IMR-90 (cell line): ENCODE data around the gene DNAJC30. TPM values are rescaled to one million over a fixed set of nuclear protein-coding genes. Genes with fewer than 3 reads are reported as not detected.

Source experiments
- ATAC-seq: fragments of 200-7000 bp; cut with Tn5 transposase; 2 replicates; pipeline ENCODE4 v1.9.1; 2020; ENCODE audit warnings: low read depth, mild to moderate bottlenecking, moderate library complexity
- BruUV-seq: library from RNA; stranded (reverse); fragments of 400-500 nt; replicated peaks from 2 replicates; lab custom pipeline; 2021; lab: Mats Ljungman, UMichigan
- CTCF ChIA-PET: fragments of 300-600 bp; formaldehyde crosslinking; extraction: SDS; loops from one replicate; lab custom pipeline; 2021; ENCODE audit warnings: antibody characterized with exemption; lab: Yijun Ruan, JAX
- POLR2A ChIA-PET: fragments of 300-600 bp; sonication (Branson Sonifier 250); formaldehyde crosslinking; loops from one replicate; lab custom pipeline; 2022; ENCODE audit warnings: antibody characterized with exemption; ENCODE audit not compliant: unreplicated experiment; lab: Charles Lee
- DNase-seq: peaks from one replicate; pipeline ENCODE4 v3.0.0; 2013
- H2AFZ ChIP-seq: replicated peaks from 2 replicates; pipeline ENCODE3; 2013; ENCODE audit warnings: low read length, mild to moderate bottlenecking; ENCODE audit not compliant: poor library complexity
- H2AK5ac ChIP-seq: 2 replicates; pipeline ENCODE4 v1.6.1; 2013; ENCODE audit warnings: low read depth, low read length, inconsistent platforms
- H2AK9ac ChIP-seq: replicated peaks from 2 replicates; pipeline ENCODE3; 2013; ENCODE audit warnings: mild to moderate bottlenecking, low read depth, low read length, moderate library complexity; ENCODE audit not compliant: poor library complexity
- H2BK120ac ChIP-seq: 2 replicates; pipeline ENCODE4 v1.6.1; 2013; ENCODE audit warnings: low read depth, low read length, inconsistent platforms
- H2BK15ac ChIP-seq: 3 replicates; pipeline ENCODE4 v1.6.1; 2013; ENCODE audit warnings: low read depth, low read length, inconsistent platforms
- H2BK20ac ChIP-seq: 2 replicates; pipeline ENCODE4 v1.6.1; 2013; ENCODE audit warnings: low read depth, mild to moderate bottlenecking, inconsistent platforms, low read length, moderate library complexity
- H2BK5ac ChIP-seq: 2 replicates; pipeline ENCODE4 v1.6.1; 2013; ENCODE audit warnings: mild to moderate bottlenecking, low read depth, low read length, inconsistent platforms; ENCODE audit not compliant: poor library complexity, severe bottlenecking
- H3K14ac ChIP-seq: replicated peaks from 2 replicates; pipeline ENCODE4 v1.6.1; 2013; ENCODE audit warnings: low read depth, low read length, inconsistent platforms
- H3K18ac ChIP-seq: 2 replicates; pipeline ENCODE4 v1.6.1; 2013; ENCODE audit warnings: low read depth, low read length, control low read depth
- H3K23ac ChIP-seq: 2 replicates; pipeline ENCODE4 v1.6.1; 2013; ENCODE audit warnings: low read depth, low read length, inconsistent platforms
- H3K27ac ChIP-seq: 2 replicates; pipeline ENCODE4 v1.5.1; 2013; ENCODE audit warnings: mild to moderate bottlenecking, control low read depth, low read length; ENCODE audit not compliant: insufficient read depth
- H3K27me3 ChIP-seq: 2 replicates; pipeline ENCODE4 v1.6.1; 2013; ENCODE audit warnings: low read length; ENCODE audit not compliant: control insufficient read depth, insufficient read depth
- H3K36me3 ChIP-seq: 2 replicates; pipeline ENCODE4 v1.6.1; 2013; ENCODE audit warnings: low read length, mixed read lengths; ENCODE audit not compliant: control insufficient read depth, insufficient read depth
- H3K4ac ChIP-seq: 2 replicates; pipeline ENCODE4 v1.6.1; 2013; ENCODE audit warnings: low read depth, low read length, inconsistent platforms
- H3K4me1 ChIP-seq: 2 replicates; pipeline ENCODE4 v1.6.1; 2013; ENCODE audit warnings: low read length, mixed read lengths; ENCODE audit not compliant: control insufficient read depth, insufficient read depth
- H3K4me2 ChIP-seq: 2 replicates; pipeline ENCODE4 v1.6.1; 2013; ENCODE audit warnings: low read depth, mild to moderate bottlenecking, control low read depth, low read length, moderate library complexity
- H3K4me3 ChIP-seq: 2 replicates; pipeline ENCODE4 v1.5.1; 2013; ENCODE audit warnings: low read depth, mild to moderate bottlenecking, control low read depth, low read length, moderate library complexity; ENCODE audit not compliant: insufficient read depth
- H3K56ac ChIP-seq: 2 replicates; pipeline ENCODE4 v1.6.1; 2013; ENCODE audit warnings: low read length, inconsistent platforms; ENCODE audit not compliant: insufficient read depth; ENCODE audit errors: extremely low read depth
- H3K79me1 ChIP-seq, 2 experiments: 2 replicates each; pipeline ENCODE4 v1.6.1; 2013; ENCODE audit warnings: low read length in 2 of 2, inconsistent platforms in 1 of 2, low read depth in 1 of 2
- H3K9ac ChIP-seq: 2 replicates; pipeline ENCODE4 v1.6.1; 2013; ENCODE audit warnings: low read depth, low read length, control low read depth
- H3K9me1 ChIP-seq: 2 replicates; pipeline ENCODE4 v1.6.1; 2013; ENCODE audit warnings: low read length, inconsistent platforms; ENCODE audit not compliant: insufficient read depth
- H3K9me3 ChIP-seq: 2 replicates; pipeline ENCODE4 v1.6.1; 2013; ENCODE audit warnings: low read length; ENCODE audit not compliant: control insufficient read depth, insufficient read depth
- H4K20me1 ChIP-seq: 2 replicates; pipeline ENCODE4 v1.6.1; 2013; ENCODE audit warnings: low read length, inconsistent platforms; ENCODE audit not compliant: insufficient read depth
- H4K5ac ChIP-seq: 2 replicates; pipeline ENCODE4 v1.6.1; 2013; ENCODE audit warnings: mild to moderate bottlenecking, low read depth, low read length, control low read depth
- H4K8ac ChIP-seq, 2 experiments: 2 replicates each; pipeline ENCODE4 v1.6.1; 2013; ENCODE audit warnings: low read depth in 2 of 2, low read length in 2 of 2, control low read depth in 1 of 2, inconsistent platforms in 1 of 2
- H4K91ac ChIP-seq: 2 replicates; pipeline ENCODE4 v1.6.1; 2013; ENCODE audit warnings: low read depth, low read length, inconsistent platforms; ENCODE audit not compliant: insufficient read depth
- BHLHE40 ChIP-seq: fragments of 150-350 bp; IDR thresholded peaks from 2 replicates; pipeline ENCODE4 v1.6.1; 2016; ENCODE audit warnings: mild to moderate bottlenecking, low read depth, low read length
- CEBPB ChIP-seq: IDR thresholded peaks from 2 replicates; pipeline ENCODE4 v1.6.1; 2012; ENCODE audit warnings: low read depth, low read length, improper control_type of control experiment
- CHD1 ChIP-seq: IDR thresholded peaks from 2 replicates; pipeline ENCODE4 v1.6.1; 2012; ENCODE audit warnings: low read depth, low read length, improper control_type of control experiment
- CTCF ChIP-seq: conservative IDR thresholded peaks from 2 replicates; pipeline ENCODE4 v1.5.1; 2012; ENCODE audit warnings: mild to moderate bottlenecking, low read depth, low read length, improper control_type of control experiment
- ELK1 ChIP-seq: fragments of 150-350 bp; IDR thresholded peaks from 2 replicates; pipeline ENCODE4 v1.6.1; 2016; ENCODE audit warnings: low read depth, mild to moderate bottlenecking, low read length, moderate library complexity, borderline replicate concordance
- FOS ChIP-seq: fragments of 150-350 bp; IDR thresholded peaks from 2 replicates; pipeline ENCODE4 v1.6.1; 2016; ENCODE audit warnings: low read depth, low read length
- MAFK ChIP-seq: IDR thresholded peaks from 2 replicates; pipeline ENCODE4 v1.6.1; 2012; ENCODE audit warnings: low read depth, low read length, improper control_type of control experiment
- MAZ ChIP-seq: IDR thresholded peaks from 2 replicates; pipeline ENCODE4 v1.6.1; 2012; ENCODE audit warnings: low read depth, mild to moderate bottlenecking, low read length, improper control_type of control experiment, moderate library complexity, borderline replicate concordance
- MXI1 ChIP-seq: IDR thresholded peaks from 2 replicates; pipeline ENCODE4 v1.6.1; 2012; ENCODE audit warnings: low read depth, mild to moderate bottlenecking, low read length, moderate library complexity, borderline replicate concordance
- NFE2L2 ChIP-seq: fragments of 150-350 bp; IDR thresholded peaks from 2 replicates; pipeline ENCODE4 v1.6.1; 2016; ENCODE audit warnings: low read depth, mild to moderate bottlenecking, low read length
- POLR2A ChIP-seq: IDR thresholded peaks from 2 replicates; pipeline ENCODE4 v1.6.1; 2012; ENCODE audit warnings: mild to moderate bottlenecking, low read depth, low read length
- RAD21 ChIP-seq: IDR thresholded peaks from 2 replicates; pipeline ENCODE4 v1.6.1; 2012; ENCODE audit warnings: low read length, improper control_type of control experiment
- RCOR1 ChIP-seq: IDR thresholded peaks from 2 replicates; pipeline ENCODE4 v1.6.1; 2012; ENCODE audit warnings: mild to moderate bottlenecking, low read length, improper control_type of control experiment; ENCODE audit not compliant: insufficient replicate concordance
- RFX5 ChIP-seq: IDR thresholded peaks from 2 replicates; pipeline ENCODE4 v1.8.0; 2012; ENCODE audit warnings: low read depth, mild to moderate bottlenecking, low read length, moderate library complexity
- SMC3 ChIP-seq: fragments of 150-350 bp; IDR thresholded peaks from 2 replicates; pipeline ENCODE4 v1.6.1; 2016; ENCODE audit warnings: low read depth, mild to moderate bottlenecking, antibody characterized with exemption, low read length, moderate library complexity
- USF2 ChIP-seq: fragments of 150-350 bp; IDR thresholded peaks from 2 replicates; pipeline ENCODE4 v1.6.1; 2017; ENCODE audit warnings: mild to moderate bottlenecking, antibody characterized with exemption, low read length, low read depth
- WGBS, 2 experiments: methylation state at CpG; one replicate each; pipeline versions ENCODE4 v1.1.5 to v1.1.7; 2013; ENCODE audit warnings: missing lambda C conversion rate in 2 of 2; ENCODE audit not compliant: insufficient read length in 1 of 2; ENCODE audit errors: extremely low coverage in 2 of 2; 5-methylcytosine and 5-hydroxymethylcytosine counted together
- dilution Hi-C: fragments of 300-500 bp; cut with HindIII; formaldehyde crosslinking; loops from one replicate; pipeline ENCODE4 v1.14.3; 2018; ENCODE audit warnings: low sequenced_read_pairs; ENCODE audit not compliant: unreplicated experiment
- in situ Hi-C: fragments of 300-500 bp; cut with MboI; formaldehyde crosslinking; loops from 3 replicates; pipeline ENCODE4 v1.14.3; 2019; ENCODE audit warnings: low sequenced_read_pairs, inconsistent platforms, mixed read lengths
- intact Hi-C: fragments of 100-400 bp; cut with micrococcal nuclease; formaldehyde crosslinking; loops from 2 replicates; pipeline ENCODE4 v1.10.0; 2022
- polyA plus RNA-seq, 3 experiments: library from polyadenylated mRNA; depleted of rRNA; stranded (reverse); fragments of >200 nt; gene quantifications; 2 replicates each; pipeline ENCODE4 v1.2.3, GENCODE V29; 2012; ENCODE audit warnings: low replicate concordance in 1 of 3
- total RNA-seq: library from RNA; depleted of rRNA; stranded (reverse); fragments of >200 nt; gene quantifications from 2 replicates; pipeline ENCODE4 v1.2.3, GENCODE V29; 2012

The DNAJC30 gene
- total and polyA plus RNA-seq, 2 of the 4 experiments (the other 2 are of a cell fraction), result 1.6 to 9.0 TPM

GRCh38 chr7:73633844-73634243, 49.4 kb downstream of the DNAJC30 start:
- H3K4ac ChIP-seq, result no peak overlapping the region
- no peak overlapping the region for H3K9ac ChIP-seq
- BruUV-seq, result no TSS peak
- ATAC-seq, result no peak
- no peak overlapping the region for H2BK5ac ChIP-seq
- H3K27ac ChIP-seq, result no peak overlapping the region
- no peaks in the 10 kb centered on the region for H4K20me1 ChIP-seq
- in situ Hi-C loops, result no loop called here
- H3K18ac ChIP-seq, result no peak overlapping the region
- no peak overlapping the region for H3K23ac ChIP-seq
- no peak for TF ChIP-seq MAZ
- TF ChIP-seq CHD1, result no peak
- TF ChIP-seq MAFK, result no peak
- no peak for TF ChIP-seq ELK1
- no peak for TF ChIP-seq SMC3
- no peak for TF ChIP-seq USF2
- no peak for TF ChIP-seq RCOR1
- TF ChIP-seq CEBPB, result no peak
- TF ChIP-seq FOS, result no peak
- TF ChIP-seq POLR2A, result no peak
- TF ChIP-seq BHLHE40, result no peak
- no peak for TF ChIP-seq RAD21
- TF ChIP-seq CTCF, result no peak
- no peak for TF ChIP-seq NFE2L2
- no peak for TF ChIP-seq MXI1
- no peak for TF ChIP-seq RFX5
- no peak overlapping the region for H3K56ac ChIP-seq
- ChIA-PET CTCF (interaction anchor here (0.7 kb wide), 1 partner anchor 34 kb away, joined by 3 read pairs; no protein-coding TSS in a partner anchor), POLR2A (no interaction called here)
- no peak overlapping the region for H4K5ac ChIP-seq
- H2AK5ac ChIP-seq, result no peak overlapping the region
- intact Hi-C loops, result no loop called here
- no peak overlapping the region for H2BK20ac ChIP-seq
- no peak for DNase-seq
- H4K8ac ChIP-seq, result no peak overlapping the region
- no peak overlapping the region for H3K4me2 ChIP-seq
- H2AFZ ChIP-seq, result no peak overlapping the region
- no peaks in the 10 kb centered on the region for H3K9me1 ChIP-seq
- H3K14ac ChIP-seq, result no peak overlapping the region
- no peak overlapping the region for H2AK9ac ChIP-seq
- H3K9me3 ChIP-seq, result no peaks in the 10 kb centered on the region
- H3K79me1 ChIP-seq, result no peaks in the 10 kb centered on the region
- H3K4me1 ChIP-seq, result peaks cover 4% of the 10 kb centered on the region; the same call in 1 of the 2 replicates
- WGBS, 2 experiments, result 70% methylated on average over 3 of the region's 8 CpGs; no CpG with 5 or more reads in 1 of the 2 experiments
- no peak overlapping the region for H2BK120ac ChIP-seq
- peaks cover 21% of the 10 kb centered on the region for H3K27me3 ChIP-seq
- dilution Hi-C loops, result no loop called here
- no peaks in the 10 kb centered on the region for H3K36me3 ChIP-seq
- H2BK15ac ChIP-seq, result no peak overlapping the region
- no peak overlapping the region for H3K4me3 ChIP-seq
- H4K91ac ChIP-seq, result no peak overlapping the region
